Esophagus (tissue), 2 donors: ENCODE measurements around the gene TMEM170B. TPM values are rescaled to one million over a fixed set of nuclear protein-coding genes. Genes with fewer than 3 reads are reported as not detected.

Source experiments
- H3K27ac ChIP-seq, 2 donors: one replicate each; pipeline ENCODE4 v1.5.1; 2013; ENCODE audit warnings: low read depth in 2 of 2, mild to moderate bottlenecking in 2 of 2, inconsistent platforms in 1 of 2, low read length in 1 of 2, moderate library complexity in 1 of 2
- H3K27me3 ChIP-seq, 2 donors: one replicate each; pipeline ENCODE4 v1.6.1; 2013; ENCODE audit warnings: low read length in 2 of 2, control low read depth in 1 of 2, mild to moderate bottlenecking in 1 of 2; ENCODE audit not compliant: insufficient read depth in 2 of 2, control insufficient read depth in 1 of 2
- H3K36me3 ChIP-seq, 2 donors: one replicate each; pipeline ENCODE4 v1.6.1; 2013; ENCODE audit warnings: low read length in 1 of 2; ENCODE audit not compliant: control insufficient read depth in 2 of 2, insufficient read depth in 2 of 2
- H3K4me1 ChIP-seq, 2 donors: one replicate each; pipeline ENCODE4 v1.6.1; 2013; ENCODE audit warnings: low read length in 1 of 2; ENCODE audit not compliant: control insufficient read depth in 2 of 2, insufficient read depth in 2 of 2
- H3K4me3 ChIP-seq, 2 donors: one replicate each; pipeline ENCODE4 v1.5.1; 2013; ENCODE audit warnings: low read length in 2 of 2, mild to moderate bottlenecking in 2 of 2, low read depth in 1 of 2, moderate library complexity in 1 of 2
- H3K9me3 ChIP-seq, 2 donors: one replicate each; pipeline ENCODE4 v1.6.1; 2013; ENCODE audit warnings: mild to moderate bottlenecking in 2 of 2, low read depth in 1 of 2, low read length in 1 of 2, moderate library complexity in 1 of 2; ENCODE audit not compliant: control insufficient read depth in 2 of 2, insufficient read depth in 1 of 2
- WGBS, 2 donors: extraction: QIAGEN DNeasy Blood & Tissue Kit; methylation state at CpG; one replicate each; pipeline ENCODE4 v1.1.7; 2013; 5-methylcytosine and 5-hydroxymethylcytosine counted together
- polyA plus RNA-seq, 2 donors: library from polyadenylated mRNA; stranded (reverse); fragments of 200-250 nt; gene quantifications; one replicate each; pipeline ENCODE4 v1.2.3, GENCODE V29; 2013
- donor health status: healthy with polysubstance abuse.
- donor health status: Bipolar disorder and iron deficiency.

Gene TMEM170B
- polyA plus RNA-seq, 2 donors, result 0.22 to 0.41 TPM

DNA sequence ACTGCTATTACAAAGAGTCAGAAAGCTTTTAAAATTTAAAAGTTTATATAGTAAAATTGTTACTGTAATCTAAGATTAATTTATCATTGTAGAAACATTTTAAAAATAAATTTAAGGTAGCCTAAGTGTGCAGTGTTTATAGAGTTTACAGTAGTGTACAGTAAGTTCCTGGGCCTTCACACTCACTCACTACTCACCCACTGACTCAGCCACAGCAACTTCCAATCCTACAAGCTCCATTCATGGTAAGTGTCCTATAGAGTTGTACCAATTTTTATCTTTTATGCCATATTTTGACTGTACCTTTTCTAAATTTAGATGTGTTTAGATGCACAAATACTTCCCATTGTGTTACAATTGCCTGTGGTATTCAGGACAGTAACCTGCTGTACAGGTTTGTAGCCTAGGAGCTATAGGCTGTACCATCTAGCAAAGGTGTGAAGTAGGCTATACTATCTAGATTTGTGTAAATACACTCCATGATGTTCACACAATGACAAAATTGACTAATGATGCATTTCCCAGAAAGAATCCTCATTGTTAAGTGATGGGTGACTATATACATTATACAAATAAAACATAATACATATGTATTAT is 10.2 kb upstream of the TMEM170B start:
- no peaks in the 10 kb centered on the region for H3K9me3 ChIP-seq
- H3K27me3 ChIP-seq, result no peaks in the 10 kb centered on the region
- H3K4me1 ChIP-seq, result no peaks in the 10 kb centered on the region
- no peak overlapping the region for H3K4me3 ChIP-seq
- H3K36me3 ChIP-seq, result no peaks in the 10 kb centered on the region
- no peak overlapping the region for H3K27ac ChIP-seq

DNA sequence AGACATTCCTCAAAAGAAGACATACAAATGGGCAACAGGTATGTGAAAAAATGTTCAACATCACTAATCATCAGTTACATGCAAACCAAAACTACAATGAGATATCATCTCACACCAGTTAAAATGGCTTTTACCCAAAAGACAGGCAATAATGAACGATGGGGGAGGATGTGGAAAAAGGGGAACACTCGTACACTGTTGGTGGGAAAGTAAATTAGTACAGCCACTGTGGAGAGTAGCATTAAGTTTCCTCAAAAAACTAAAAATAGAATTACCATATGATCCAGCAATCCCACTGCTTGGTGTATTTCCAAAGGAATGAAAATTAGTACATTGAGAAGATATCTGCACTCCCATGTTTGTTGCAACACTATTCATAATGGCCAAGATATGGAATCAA is 8.6 kb upstream of the TMEM170B start:
- no peak overlapping the region for H3K27ac ChIP-seq
- H3K4me1 ChIP-seq, result no peaks in the 10 kb centered on the region
- no peak overlapping the region for H3K4me3 ChIP-seq
- no peaks in the 10 kb centered on the region for H3K36me3 ChIP-seq
- WGBS, 2 donors, result 72 to 85% methylated on average over 2 of the region's 2 CpGs
- no peaks in the 10 kb centered on the region for H3K9me3 ChIP-seq
- no peaks in the 10 kb centered on the region for H3K27me3 ChIP-seq

GRCh38 chr6:11532097-11532496 is 5.5 kb upstream of the TMEM170B start:
- H3K9me3 ChIP-seq, result no peaks in the 10 kb centered on the region
- no peak overlapping the region for H3K27ac ChIP-seq
- H3K4me3 ChIP-seq, result no peak overlapping the region
- WGBS, 2 donors, result 52 to 64% methylated on average over 3 of the region's 3 CpGs
- no peaks in the 10 kb centered on the region for H3K27me3 ChIP-seq
- H3K4me1 ChIP-seq, result no peaks in the 10 kb centered on the region
- H3K36me3 ChIP-seq, result no peaks in the 10 kb centered on the region

DNA sequence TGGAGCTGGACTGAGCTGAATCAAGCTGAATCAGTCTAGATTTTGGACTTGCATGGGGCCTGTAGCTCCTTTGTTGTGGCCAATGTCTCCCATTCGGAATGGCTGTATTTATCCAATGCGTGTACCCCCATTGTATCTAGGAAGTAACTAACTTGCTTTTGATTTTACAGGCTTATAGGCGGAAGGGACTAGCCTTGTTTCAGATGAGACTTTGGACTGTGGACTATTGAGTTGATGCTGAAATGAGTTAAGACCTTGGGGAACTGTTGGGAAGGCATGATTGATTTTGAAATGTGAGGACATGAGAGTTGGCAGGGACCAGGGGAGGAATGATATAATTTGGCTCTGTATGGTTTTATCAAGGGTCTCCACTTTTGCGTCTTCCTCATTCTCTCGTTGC is 3.0 kb upstream of the TMEM170B start:
- H3K4me1 ChIP-seq, result no peaks in the 10 kb centered on the region
- H3K27me3 ChIP-seq, result no peaks in the 10 kb centered on the region
- H3K9me3 ChIP-seq, result no peaks in the 10 kb centered on the region
- 89 to 93% methylated on average over 5 of the region's 5 CpGs for WGBS, 2 donors
- H3K36me3 ChIP-seq, result no peaks in the 10 kb centered on the region
- H3K27ac ChIP-seq, result no peak overlapping the region
- H3K4me3 ChIP-seq, result no peak overlapping the region

- H3K27me3 ChIP-seq, result no peaks in the 10 kb centered on the region
Observed at GRCh38 chr6:11535801-11536230, 1.7 kb upstream of the TMEM170B start.

GRCh38 chr6:11536795-11537194 is 754 bp upstream of the TMEM170B start:
- 1 to 3% methylated on average over 12 of the region's 12 CpGs for WGBS, 2 donors
- Histone ChIP-seq H3K4me1 (no peaks in the 10 kb centered on the region), H3K27ac (no peak overlapping the region), H3K36me3 (no peaks in the 10 kb centered on the region), H3K27me3 (no peaks in the 10 kb centered on the region), H3K9me3 (no peaks in the 10 kb centered on the region), H3K4me3 (peak overlapping the region in 1 of 2 donors; percentile 80)

More at GRCh38 chr6:11535801-11536230, 1.7 kb upstream of the TMEM170B start:
- Histone ChIP-seq H3K4me1 (no peaks in the 10 kb centered on the region), H3K27ac (no peak overlapping the region), H3K36me3 (no peaks in the 10 kb centered on the region), H3K4me3 (no peak overlapping the region), H3K9me3 (no peaks in the 10 kb centered on the region)
- 25 to 26% methylated on average over 2 of the region's 2 CpGs for WGBS, 2 donors

GRCh38 chr6:11538052-11538818 is 686 bp downstream of the TMEM170B start:
- 0 to 1% methylated on average over 35 to 74 of the region's 74 CpGs for WGBS, 2 donors
- Histone ChIP-seq H3K9me3 (no peaks in the 10 kb centered on the region), H3K27ac (peak overlapping the region; percentile 23 to 34), H3K27me3 (no peaks in the 10 kb centered on the region), H3K4me1 (no peaks in the 10 kb centered on the region), H3K36me3 (no peaks in the 10 kb centered on the region), H3K4me3 (peak overlapping the region; percentile 77 to 80)

- no peaks in the 10 kb centered on the region for H3K36me3 ChIP-seq
- no peaks in the 10 kb centered on the region for H3K9me3 ChIP-seq
- 43 to 45% methylated on average over 8 of the region's 8 CpGs for WGBS, 2 donors
- H3K27me3 ChIP-seq, result no peaks in the 10 kb centered on the region
- no peak overlapping the region for H3K27ac ChIP-seq
- peak overlapping the region in 1 of 2 donors; percentile 80 for H3K4me3 ChIP-seq
- no peaks in the 10 kb centered on the region for H3K4me1 ChIP-seq
Observed at GRCh38 chr6:11538819-11539468, 1.4 kb downstream of the TMEM170B start.

DNA sequence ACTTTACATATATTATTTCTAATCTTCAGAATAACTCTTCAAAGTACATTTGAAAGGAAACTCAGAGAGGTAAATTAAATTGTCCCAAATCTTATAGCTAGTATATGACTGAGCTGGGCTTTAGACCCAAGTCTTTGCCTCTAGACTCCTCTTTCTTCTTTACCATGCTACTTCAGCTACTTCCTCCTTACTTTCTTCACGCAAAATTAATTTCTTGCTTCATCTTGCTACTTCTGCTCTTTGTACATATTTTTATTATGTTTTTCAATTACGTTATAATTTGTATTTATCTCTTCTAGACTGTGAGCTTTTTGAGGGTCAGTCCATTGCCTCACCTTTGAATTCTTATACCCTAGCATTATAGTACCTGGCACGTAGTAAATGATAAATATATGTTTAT is 5.3 kb downstream of the TMEM170B start:
- H3K4me3 ChIP-seq, result no peak overlapping the region
- H3K27me3 ChIP-seq, result no peaks in the 10 kb centered on the region
- H3K9me3 ChIP-seq, result no peaks in the 10 kb centered on the region
- H3K27ac ChIP-seq, result no peak overlapping the region
- H3K4me1 ChIP-seq, result no peaks in the 10 kb centered on the region
- 89 to 92% methylated on average over 3 of the region's 3 CpGs for WGBS, 2 donors
- no peaks in the 10 kb centered on the region for H3K36me3 ChIP-seq
